Activated naive CD8-positive, alpha-beta T cell treated with anti-CD3 and anti-CD28 coated beads, Interleukin-2, amount 50 U/mL, for 16 hours (primary cell): ENCODE data around the gene ADAMTSL3.

Experiments
- DNase-seq: peaks from one replicate; pipeline ENCODE4 v3.0.0-alpha.2; 2020; ENCODE audit warnings: low read depth, low spot score

The ADAMTSL3 gene

DNA sequence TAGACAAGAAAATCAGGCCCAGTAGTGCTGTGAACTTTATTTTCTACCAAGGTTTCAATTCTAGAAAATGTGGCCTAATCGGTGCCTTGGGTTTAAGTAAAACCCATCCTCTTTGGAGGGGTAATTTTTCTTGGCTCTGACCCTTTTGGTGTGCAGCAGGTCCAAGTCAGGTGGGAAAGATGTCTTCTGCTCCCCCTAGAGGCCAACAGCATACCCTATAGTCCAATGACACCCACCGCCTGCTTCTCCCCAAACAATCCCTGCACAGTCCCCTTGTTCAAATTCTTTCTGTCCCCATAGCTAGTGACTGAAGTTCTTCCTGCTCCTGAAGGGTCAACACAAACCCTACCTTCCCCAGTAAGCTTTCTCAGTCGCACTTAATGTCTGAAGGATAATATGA lies 319.9 kb downstream of the ADAMTSL3 start:
- no peak for DNase-seq

GRCh38 chr15:83977992-83978391 lies 324.1 kb downstream of the ADAMTSL3 start:
- DNase-seq = no peak

GRCh38 chr15:83978588-83978987 lies 324.7 kb downstream of the ADAMTSL3 start:
- DNase-seq = no peak

DNA sequence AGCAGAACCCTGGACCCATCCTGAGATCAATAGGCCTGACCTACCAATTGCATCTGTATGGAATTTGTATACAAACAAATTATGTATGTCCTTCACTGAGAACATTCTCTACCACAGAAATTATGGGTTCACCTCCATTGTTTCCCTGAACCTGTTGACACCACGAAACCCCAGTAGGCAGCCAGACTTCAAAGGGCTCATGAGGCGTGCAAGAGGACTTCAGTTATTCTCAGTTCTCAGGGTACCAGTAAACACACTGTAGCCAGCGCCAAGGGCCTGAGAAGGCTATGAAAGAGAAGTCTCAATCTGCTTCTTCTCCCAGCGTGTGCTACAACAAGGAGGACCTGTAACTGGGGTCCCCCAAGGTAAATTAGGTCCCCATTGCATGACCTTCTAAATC lies 326.7 kb downstream of the ADAMTSL3 start:
- no peak for DNase-seq

DNA sequence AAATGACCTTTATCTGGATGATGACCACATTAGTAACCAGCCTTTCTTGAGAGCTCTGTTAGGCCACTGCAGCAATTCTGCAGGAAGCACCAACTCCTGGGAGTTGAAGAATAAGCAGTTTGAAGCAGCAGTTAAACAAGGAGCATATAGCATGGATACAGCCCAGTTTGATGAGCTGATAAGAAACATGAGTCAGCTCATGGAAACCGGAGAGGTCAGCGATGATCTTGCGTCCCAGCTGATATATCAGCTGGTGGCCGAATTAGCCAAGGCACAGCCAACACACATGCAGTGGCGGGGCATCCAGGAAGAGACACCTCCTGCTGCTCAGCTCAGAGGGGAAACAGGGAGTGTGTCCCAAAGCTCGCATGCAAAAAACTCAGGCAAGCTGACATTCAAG lies 328.8 kb downstream of the ADAMTSL3 start:
- no peak for DNase-seq

GRCh38 chr15:83983634-83984458 lies 329.9 kb downstream of the ADAMTSL3 start:
- DNase-seq = no peak

DNA sequence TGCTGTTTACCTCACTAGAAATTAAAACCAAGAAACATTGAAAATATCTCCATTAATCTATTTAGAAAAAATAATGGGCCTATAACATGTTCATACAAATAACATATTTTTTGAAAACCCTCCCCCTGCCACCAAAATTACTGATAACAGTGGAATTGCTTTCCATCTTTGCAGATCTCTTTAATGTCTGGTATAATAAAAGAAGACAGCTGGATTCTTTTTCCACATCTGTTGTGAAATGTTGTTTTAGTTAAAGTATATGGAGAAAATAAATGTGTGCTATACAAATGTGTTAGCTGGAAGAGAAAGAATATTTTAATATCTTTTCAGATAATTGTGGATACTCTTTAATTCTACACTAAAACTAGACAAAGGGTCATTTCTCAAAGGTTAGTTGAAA lies 330.7 kb downstream of the ADAMTSL3 start:
- DNase-seq = no peak

DNA sequence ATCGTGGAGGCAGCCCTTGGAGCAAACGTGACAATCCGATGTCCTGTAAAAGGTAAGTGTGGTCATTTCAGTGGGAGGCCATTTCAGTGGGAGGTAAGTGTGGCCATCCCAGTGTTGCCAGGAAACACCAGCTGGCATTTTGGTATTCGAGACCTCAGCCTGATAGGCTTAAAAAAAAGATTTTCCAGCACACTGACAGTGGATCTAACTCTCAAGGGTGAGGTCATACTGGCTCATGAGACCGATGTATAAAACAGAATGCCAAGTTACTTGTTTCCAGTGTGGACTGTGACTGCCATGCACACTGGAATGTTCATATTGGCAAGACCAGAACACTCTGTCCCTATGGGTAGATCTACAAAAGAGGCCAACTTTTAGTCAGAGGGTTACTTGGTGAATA lies 337.2 kb downstream of the ADAMTSL3 start:
- DNase-seq = no peak

DNA sequence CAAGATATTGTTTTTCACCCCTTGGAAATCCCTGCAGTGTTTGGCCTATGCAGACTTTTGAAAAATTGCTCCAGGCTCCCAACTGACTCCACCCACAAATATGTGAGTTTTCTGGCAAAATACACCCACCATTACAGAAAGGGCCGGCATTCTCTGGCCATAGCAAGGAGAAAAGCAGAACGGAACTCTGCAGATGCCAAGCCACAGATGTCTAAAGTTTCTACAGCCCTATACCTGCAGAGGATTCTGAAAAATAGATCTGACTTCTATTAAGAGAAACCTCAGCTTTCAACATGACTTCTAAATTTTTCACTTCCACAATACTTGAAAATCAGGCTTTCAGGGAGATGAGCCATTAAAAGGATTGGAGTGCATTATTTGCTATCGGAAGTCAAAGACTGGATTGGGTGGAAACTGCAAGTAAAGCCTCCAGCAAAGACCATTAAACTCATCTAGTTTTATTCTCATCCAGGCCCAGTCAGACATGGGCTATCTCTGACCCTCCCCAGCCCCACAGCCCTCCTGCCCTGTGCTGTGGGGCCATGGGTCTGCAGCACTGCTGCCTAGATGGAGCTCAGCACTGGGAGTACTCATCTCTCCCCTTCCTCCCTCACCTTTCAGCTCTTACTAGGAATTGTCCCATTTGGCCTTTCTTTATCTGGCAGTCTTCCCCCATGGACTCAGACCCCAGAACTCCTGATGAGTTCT lies 338.6 kb downstream of the ADAMTSL3 start:
- DNase-seq = no peak

GRCh38 chr15:83993591-83993990 lies 339.7 kb downstream of the ADAMTSL3 start:
- DNase-seq = no peak

DNA sequence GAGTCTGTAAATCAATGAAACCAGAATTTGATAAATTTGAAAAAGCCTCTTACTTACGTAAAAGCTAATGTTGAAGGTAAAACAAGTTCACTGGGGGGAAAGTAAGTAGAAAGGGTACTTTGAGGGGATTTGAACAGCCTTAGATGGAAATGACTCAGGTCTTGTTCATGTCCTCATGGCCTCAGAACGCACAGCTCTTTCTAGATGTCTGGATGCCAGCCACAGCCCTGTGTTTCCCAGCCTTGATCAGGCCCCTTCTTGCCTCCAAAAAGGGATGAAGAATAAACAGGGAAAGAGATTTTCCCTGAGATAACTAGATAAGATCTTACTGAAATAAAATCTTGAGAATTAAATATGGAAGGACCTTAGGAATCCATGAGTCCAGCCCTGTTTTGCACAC lies 344.6 kb downstream of the ADAMTSL3 start:
- no peak for DNase-seq

DNA sequence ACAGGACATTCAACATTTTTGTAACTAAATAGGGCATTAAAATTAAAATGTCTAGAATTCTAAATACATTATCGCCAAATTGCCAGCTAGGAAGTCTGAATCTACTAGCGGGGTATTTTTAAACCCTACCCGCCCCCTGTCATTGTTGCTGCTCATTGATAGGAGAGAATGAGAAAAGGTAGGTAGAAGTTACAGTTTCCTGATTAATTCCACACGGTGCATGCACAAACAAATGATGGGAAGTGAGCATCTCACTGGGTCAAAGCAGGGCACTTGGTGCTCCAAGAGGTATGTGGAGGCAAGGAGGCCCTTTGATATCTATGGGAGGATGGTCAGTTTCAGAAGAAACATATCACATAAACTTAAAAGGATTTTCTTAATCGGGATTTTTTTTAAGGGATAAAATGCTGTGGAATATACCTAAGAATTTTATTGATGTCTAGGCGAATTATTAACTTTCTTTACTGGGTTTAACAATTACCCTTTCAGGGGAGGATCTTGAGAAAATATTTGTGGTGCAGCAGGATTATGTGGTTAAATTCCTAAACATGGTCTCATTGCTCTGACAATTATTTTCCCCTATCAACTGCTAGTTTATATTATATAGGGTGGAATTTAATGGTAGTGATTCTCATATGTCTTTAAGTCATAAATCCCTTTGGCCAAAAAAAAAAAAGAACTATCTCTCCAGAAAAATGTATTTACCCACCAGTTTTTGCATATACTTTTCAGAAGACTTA lies 345.6 kb downstream of the ADAMTSL3 start:
- no peak for DNase-seq

DNA sequence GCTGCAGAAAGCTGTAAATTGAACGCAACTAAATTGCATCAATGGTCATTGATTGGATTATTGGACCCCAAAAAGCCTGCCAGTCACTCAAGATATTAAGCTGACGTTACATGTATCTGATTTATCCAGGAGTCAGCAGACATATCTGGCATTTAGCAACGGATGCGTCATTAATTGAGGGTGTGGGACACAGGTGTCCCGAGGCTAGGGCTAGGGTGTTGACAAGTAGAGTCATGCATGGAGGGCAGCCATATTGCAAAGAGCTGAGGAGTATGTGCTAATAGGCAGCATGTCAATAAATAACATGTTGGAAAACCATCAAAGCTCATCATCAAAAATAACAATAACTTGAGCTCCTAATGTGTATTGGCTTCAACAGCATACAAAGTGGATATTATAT lies 347.1 kb downstream of the ADAMTSL3 start:
- no peak for DNase-seq

GRCh38 chr15:84001655-84002054 lies 347.7 kb downstream of the ADAMTSL3 start:
- DNase-seq = no peak

DNA sequence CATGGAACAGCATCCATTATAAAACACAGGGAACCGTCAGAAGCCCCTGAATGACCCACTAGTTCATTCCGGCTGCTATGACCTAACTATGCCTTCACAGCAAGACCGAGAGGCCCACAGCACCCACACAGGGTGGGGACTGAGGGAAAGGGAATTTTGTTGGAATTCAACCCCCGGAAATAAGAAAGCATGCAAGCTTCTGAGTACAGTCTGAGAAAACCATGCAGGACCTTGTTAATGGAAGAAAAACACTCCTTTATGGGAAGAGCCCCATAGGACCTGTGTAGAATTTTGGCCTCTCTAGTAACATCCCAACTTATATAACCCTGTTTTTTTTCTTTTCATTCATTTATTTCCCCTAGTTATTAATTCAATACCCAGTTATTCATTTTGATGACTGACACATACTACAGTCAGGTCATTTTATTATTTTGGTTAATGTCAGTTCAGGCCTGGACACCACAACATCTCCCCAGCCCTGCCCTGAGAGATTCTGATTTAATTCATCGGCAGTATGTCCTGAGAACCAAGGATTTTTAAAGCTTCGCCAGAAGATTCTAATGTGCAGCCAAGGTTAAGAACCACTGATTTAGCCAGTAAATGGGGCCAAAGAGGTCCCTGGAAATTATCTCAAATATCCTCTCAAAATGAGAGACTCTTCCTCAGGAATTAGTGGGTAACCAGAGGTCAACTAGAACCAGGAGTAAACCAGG lies 350.0 kb downstream of the ADAMTSL3 start:
- DNase-seq = no peak

- DNase-seq = no peak
These were observed 352.5 kb downstream of the ADAMTSL3 start for GRCh38 chr15:84006421-84006820.

- DNase-seq = no peak
These were observed 355.7 kb downstream of the ADAMTSL3 start for GRCh38 chr15:84009616-84010015.

DNA sequence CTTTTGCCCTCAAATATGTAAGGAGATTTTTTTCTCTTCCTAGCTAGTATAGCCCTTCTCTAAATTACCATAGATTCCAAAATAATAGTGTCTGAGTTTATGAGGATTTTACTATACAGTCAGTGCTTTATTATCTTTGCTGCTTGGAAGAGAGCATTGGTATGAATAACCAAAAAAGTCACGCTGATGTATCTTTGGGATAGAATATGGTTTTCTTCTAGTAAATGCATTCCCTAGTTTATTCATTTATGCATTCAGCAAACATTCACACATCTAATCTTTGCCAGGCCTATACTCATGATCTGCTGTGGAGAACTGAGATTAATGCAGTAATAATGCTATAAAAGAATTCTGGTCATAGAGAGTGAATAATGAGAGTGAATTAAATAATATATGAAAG lies 356.3 kb downstream of the ADAMTSL3 start:
- no peak for DNase-seq

- no peak for DNase-seq
These were observed 362.4 kb downstream of the ADAMTSL3 start for GRCh38 chr15:84016371-84016770.

DNA sequence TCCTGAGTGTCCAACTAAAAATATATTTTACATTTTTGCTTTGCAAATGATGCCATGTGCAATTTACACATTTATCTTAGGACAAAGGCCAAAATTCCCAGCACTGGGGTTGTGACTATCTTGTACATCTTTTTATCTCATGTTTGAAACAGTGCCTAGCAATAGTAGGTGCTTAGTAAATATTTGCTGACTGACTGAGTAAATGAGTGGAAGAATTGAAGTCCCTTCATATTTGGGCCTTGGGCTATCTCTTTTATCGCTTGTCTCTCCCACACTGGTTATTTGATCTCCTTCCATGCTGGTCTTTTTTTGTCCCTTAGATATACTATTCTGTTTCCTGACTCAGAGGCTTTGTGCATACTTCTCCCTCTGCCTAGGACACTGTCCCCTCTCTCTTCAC lies 368.6 kb downstream of the ADAMTSL3 start:
- no peak for DNase-seq

DNA sequence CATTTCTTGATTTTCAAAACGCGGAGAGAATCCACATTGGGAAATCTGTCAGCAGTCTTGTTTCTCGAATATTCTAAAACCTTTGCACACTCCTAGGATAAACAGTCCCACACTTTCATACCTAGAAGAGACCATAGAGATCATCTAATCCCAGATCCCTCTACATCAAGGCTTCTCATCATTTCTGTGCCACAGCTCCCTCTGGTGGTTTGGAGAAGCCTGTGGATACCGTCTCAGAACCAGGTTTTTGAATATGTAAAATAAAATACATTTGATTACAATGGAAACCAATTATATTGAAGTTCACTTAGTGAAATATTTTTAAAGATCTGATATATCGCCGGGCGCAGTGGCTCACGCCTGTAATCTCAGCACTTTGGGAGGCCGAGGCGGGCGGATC lies 369.7 kb downstream of the ADAMTSL3 start:
- DNase-seq = no peak
